ENCODE results near the gene PLIN5. TPM values are rescaled to one million over a fixed set of nuclear protein-coding genes. Genes with fewer than 3 reads are reported as not detected.

Gene PLIN5
- total RNA-seq, 1 donor from 2014 or later = not detected

- DNase-seq (ENCODE audit: low read depth) (no peak), FAIRE-seq (no peak)
- H3K4me3 ChIP-seq (ENCODE audit: low read depth, low read length) = no peak overlapping the region
- H3K36me3 ChIP-seq (ENCODE audit: control insufficient read depth, insufficient read depth, low read length) = no peaks in the 10 kb centered on the region
- H3K27me3 ChIP-seq (ENCODE audit: control insufficient read depth, insufficient read depth, low read length) = no peaks in the 10 kb centered on the region
- TF ChIP-seq, protein P1, sequence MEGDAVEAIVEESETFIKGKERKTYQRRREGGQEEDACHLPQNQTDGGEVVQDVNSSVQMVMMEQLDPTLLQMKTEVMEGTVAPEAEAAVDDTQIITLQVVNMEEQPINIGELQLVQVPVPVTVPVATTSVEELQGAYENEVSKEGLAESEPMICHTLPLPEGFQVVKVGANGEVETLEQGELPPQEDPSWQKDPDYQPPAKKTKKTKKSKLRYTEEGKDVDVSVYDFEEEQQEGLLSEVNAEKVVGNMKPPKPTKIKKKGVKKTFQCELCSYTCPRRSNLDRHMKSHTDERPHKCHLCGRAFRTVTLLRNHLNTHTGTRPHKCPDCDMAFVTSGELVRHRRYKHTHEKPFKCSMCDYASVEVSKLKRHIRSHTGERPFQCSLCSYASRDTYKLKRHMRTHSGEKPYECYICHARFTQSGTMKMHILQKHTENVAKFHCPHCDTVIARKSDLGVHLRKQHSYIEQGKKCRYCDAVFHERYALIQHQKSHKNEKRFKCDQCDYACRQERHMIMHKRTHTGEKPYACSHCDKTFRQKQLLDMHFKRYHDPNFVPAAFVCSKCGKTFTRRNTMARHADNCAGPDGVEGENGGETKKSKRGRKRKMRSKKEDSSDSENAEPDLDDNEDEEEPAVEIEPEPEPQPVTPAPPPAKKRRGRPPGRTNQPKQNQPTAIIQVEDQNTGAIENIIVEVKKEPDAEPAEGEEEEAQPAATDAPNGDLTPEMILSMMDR (IDR thresholded peaks at IDR 0.05; ENCODE audit: insufficient read depth, low read length, severe bottlenecking) = no peak
Observed at GRCh38 chr19:4521888-4522242, 13.2 kb downstream of the PLIN5 start.

- Histone ChIP-seq H3K4me3 (ENCODE audit: low read depth, low read length) (no peak overlapping the region), H3K36me3 (ENCODE audit: control insufficient read depth, insufficient read depth, low read length) (no peaks in the 10 kb centered on the region), H3K27me3 (ENCODE audit: control insufficient read depth, insufficient read depth, low read length) (no peaks in the 10 kb centered on the region)
- DNase-seq (ENCODE audit: low read depth) = no peak
- TF ChIP-seq, protein P1 (IDR thresholded peaks at IDR 0.05; ENCODE audit: insufficient read depth, low read length, severe bottlenecking) = no peak
- no peak for FAIRE-seq
Observed at GRCh38 chr19:4521170-4521887, 13.7 kb downstream of the PLIN5 start.

- H3K4me3 ChIP-seq (ENCODE audit: low read depth, low read length) = peak overlapping the region; percentile 24
- FAIRE-seq = no peak
Observed at GRCh38 chr19:4519521-4520277, 15.3 kb downstream of the PLIN5 start.

GRCh38 chr19:4519172-4519496 lies 15.9 kb downstream of the PLIN5 start:
- TF ChIP-seq, protein P1 (IDR thresholded peaks at IDR 0.05; ENCODE audit: insufficient read depth, low read length, severe bottlenecking) = no peak
- no peak for FAIRE-seq
- Histone ChIP-seq H3K27me3 (ENCODE audit: control insufficient read depth, insufficient read depth, low read length) (no peaks in the 10 kb centered on the region), H3K4me3 (ENCODE audit: low read depth, low read length) (no peak overlapping the region), H3K36me3 (ENCODE audit: control insufficient read depth, insufficient read depth, low read length) (no peaks in the 10 kb centered on the region)
- DNase-seq (ENCODE audit: low read depth) = no peak

More at GRCh38 chr19:4519521-4520277, 15.3 kb downstream of the PLIN5 start:
- TF ChIP-seq, protein P1 (IDR thresholded peaks at IDR 0.05; ENCODE audit: insufficient read depth, low read length, severe bottlenecking) = no peak
- Histone ChIP-seq H3K36me3 (ENCODE audit: control insufficient read depth, insufficient read depth, low read length) (no peaks in the 10 kb centered on the region), H3K27me3 (ENCODE audit: control insufficient read depth, insufficient read depth, low read length) (no peaks in the 10 kb centered on the region)
- peak; percentile 71 for DNase-seq (ENCODE audit: low read depth)

- DNase-seq (ENCODE audit: low read depth) = peak; percentile 11
- H3K36me3 ChIP-seq (ENCODE audit: control insufficient read depth, insufficient read depth, low read length) = no peaks in the 10 kb centered on the region
- H3K27me3 ChIP-seq (ENCODE audit: control insufficient read depth, insufficient read depth, low read length) = no peaks in the 10 kb centered on the region
- peak; percentile 50 for FAIRE-seq
- no peak within 1 kb of the TSS for H3K4me3 ChIP-seq (ENCODE audit: low read depth, low read length)
- TF ChIP-seq, protein P1 (IDR thresholded peaks at IDR 0.05; ENCODE audit: insufficient read depth, low read length, severe bottlenecking) = no peak
Observed at GRCh38 chr19:4518345-4519171, 16.5 kb downstream of the PLIN5 start, which contains the start of gene PLIN4. Gene PLIN4, minus strand, starts transcription at chr19:4518486. Its CDS starts 214 bp downstream, at chr19:4518272.

All from bronchial epithelial cell (primary cell).